HepG2 (cell line): Measurements from ENCODE around the gene PKP3. TPM values are rescaled to one million over a fixed set of nuclear protein-coding genes. Genes with fewer than 3 reads are reported as not detected.

Experiments
- ATAC-seq: fragments of 200-7000 bp; cut with Tn5 transposase; 3 replicates; pipeline ENCODE4 v1.9.1; 2020; ENCODE audit warnings: mild to moderate bottlenecking, moderate library complexity
- BruUV-seq: library from RNA; stranded (reverse); fragments of 400-500 nt; replicated peaks from 2 replicates; lab custom pipeline; 2021; lab: Mats Ljungman, UMichigan
- CTCF ChIA-PET: fragments of 300-600 bp; formaldehyde crosslinking; extraction: SDS; loops from one replicate; lab custom pipeline; 2021; ENCODE audit warnings: low total read pairs, inconsistent platforms, low intra/inter-chr PET ratio; lab: Yijun Ruan, JAX
- POLR2A ChIA-PET: fragments of 350-600 bp; sonication (Branson Sonifier 250); formaldehyde crosslinking; loops from one replicate; lab custom pipeline; 2020; ENCODE audit warnings: antibody characterized with exemption, inconsistent platforms; lab: Yijun Ruan, JAX
- DNase-seq: peaks from one replicate; pipeline ENCODE4 v3.0.0-alpha.2; 2015; ENCODE audit warnings: low spot score
- FAIRE-seq: peaks from 3 replicates; lab custom pipeline; 2011; peaks lifted over from hg19 to GRCh38; lab: Jason Lieb, UNC
- H2AFZ ChIP-seq: one replicate; pipeline ENCODE4 v1.6.1; 2011; ENCODE audit warnings: low read length, inconsistent platforms
- H3K27ac ChIP-seq: fragments of 300-600 bp; 3 replicates; pipeline ENCODE4 v1.8.0; 2011; ENCODE audit warnings: mixed run types, mild to moderate bottlenecking, mixed read lengths, low read length, inconsistent platforms; ENCODE audit not compliant: insufficient read depth; ENCODE audit errors: extremely low read length
- H3K27me3 ChIP-seq, 2 experiments: fragments of 200-600 bp in 1 of 2; 2 replicates in 1 of 2; 3 replicates in 1 of 2; pipeline versions ENCODE4 v1.6.0 to v1.8.0; 2011; ENCODE audit warnings: low read length in 2 of 2, mild to moderate bottlenecking in 2 of 2, moderate library complexity in 2 of 2, inconsistent platforms in 1 of 2; ENCODE audit not compliant: insufficient read depth in 2 of 2, control insufficient read depth in 1 of 2
- H3K36me3 ChIP-seq, 2 experiments: fragments of 200-600 bp in 1 of 2; replicated peaks in 1 of 2; 2 replicates in 1 of 2; 3 replicates in 1 of 2; pipeline versions ENCODE4 v1.5.1 to v1.8.0; 2011; ENCODE audit warnings: low read length in 2 of 2, inconsistent platforms in 1 of 2; ENCODE audit not compliant: insufficient read depth in 2 of 2, control insufficient read depth in 1 of 2
- H3K4me1 ChIP-seq: 2 replicates; pipeline ENCODE4 v1.5.1; 2012; ENCODE audit warnings: low read length, inconsistent platforms; ENCODE audit not compliant: insufficient read depth
- H3K4me2 ChIP-seq: 2 replicates; pipeline ENCODE4 v1.6.0; 2011; ENCODE audit warnings: low read depth, low read length, inconsistent platforms
- H3K4me3 ChIP-seq, 3 experiments: fragments of 200-600 bp in 1 of 3; sonication (generic), shearing (Covaris generic) in 1 of 3; replicated peaks in 1 of 3; 2 replicates each; pipeline ENCODE4 v1.5.1; 2011 to 2016; ENCODE audit warnings: low read length in 3 of 3, inconsistent platforms in 2 of 3, low read depth in 2 of 3, mild to moderate bottlenecking in 2 of 3, control low read depth in 1 of 3, mixed read lengths in 1 of 3; ENCODE audit not compliant: insufficient read depth in 1 of 3
- H3K79me2 ChIP-seq: one replicate; pipeline ENCODE4 v1.6.1; 2011; ENCODE audit warnings: low read length, inconsistent platforms; ENCODE audit not compliant: insufficient read depth
- H3K9ac ChIP-seq: 2 replicates; pipeline ENCODE4 v1.6.0; 2011; ENCODE audit warnings: mild to moderate bottlenecking, low read depth, low read length, inconsistent platforms; ENCODE audit not compliant: insufficient read depth
- H3K9me3 ChIP-seq: 2 replicates; pipeline ENCODE4 v1.5.1; 2012; ENCODE audit warnings: mild to moderate bottlenecking, low read length
- H4K20me1 ChIP-seq: 2 replicates; pipeline ENCODE4 v1.6.0; 2011; ENCODE audit warnings: inconsistent platforms, mild to moderate bottlenecking, low read length, moderate library complexity; ENCODE audit not compliant: insufficient read depth
- AGO2 ChIP-seq: fragments of 200-400 bp; formaldehyde crosslinking; optimal IDR thresholded peaks from 2 replicates; pipeline ENCODE3; 2017; ENCODE audit warnings: mild to moderate bottlenecking, low read depth, low read length, moderate library complexity
- ATF7-NPFF ChIP-seq: sonication (generic); formaldehyde crosslinking; IDR thresholded peaks from 2 replicates; pipeline ENCODE4 v1.8.1; 2023; ENCODE audit warnings: mild to moderate bottlenecking, low read depth, missing genetic modification reagents, moderate library complexity
- ZNF773 ChIP-seq: sonication (generic); formaldehyde crosslinking; IDR thresholded peaks from 2 replicates; pipeline ENCODE4 v1.4.0; 2020; ENCODE audit warnings: missing genetic modification reagents, borderline replicate concordance
- WGBS: methylation state at CpG from one replicate; pipeline ENCODE4 v1.1.6; 2017; ENCODE audit warnings: low lambda C conversion rate; 5-methylcytosine and 5-hydroxymethylcytosine counted together
- in situ Hi-C: cut with HindIII; loops from 2 replicates; pipeline ENCODE4 v1.10.0; 2017; ENCODE audit warnings: low pct_unique_long_range_greater_than_20kb; ENCODE audit not compliant: extremely low pct_ligation_motif_present
- intact Hi-C: fragments of 100-400 bp; cut with micrococcal nuclease; formaldehyde crosslinking; loops from one replicate; pipeline ENCODE4 v1.10.0; 2022; ENCODE audit not compliant: unreplicated experiment
- polyA plus RNA-seq, 8 experiments: library from polyadenylated mRNA; depleted of rRNA in 3 of 8; stranded (reverse) in 7 of 8; unstranded in 1 of 8; fragments of >200 nt; fragmentation: Illumina TruSeq in 4 of 8; extraction: Trizol in 4 of 8; gene quantifications; 2 replicates each; pipeline versions ENCODE4 v1.2.1 to v1.2.3, GENCODE V29; 2011 to 2016; ENCODE audit warnings: low read depth in 4 of 8, missing spikeins in 1 of 8, mixed read lengths in 1 of 8; ENCODE audit not compliant: insufficient read depth in 1 of 8
- total RNA-seq, 5 experiments: library from RNA; depleted of rRNA; stranded (reverse); fragments of >200 nt; fragmentation: Illumina TruSeq; extraction: Trizol; gene quantifications; 2 replicates each; pipeline ENCODE4 v1.2.3, GENCODE V29; 2016; ENCODE audit warnings: low read depth in 1 of 5
- TF ChIP-seq, protein P1 (sequence below): sonication (generic); formaldehyde crosslinking; IDR thresholded peaks from 2 replicates; pipeline ENCODE4 v1.4.0; 2020; ENCODE audit warnings: missing genetic modification reagents

PKP3 gene
- total and polyA plus RNA-seq, 2 of the 13 experiments (the other 11 are each of a cell fraction or from before 2014, with no cell fraction given) = 18.0 to 28.7 TPM

DNA sequence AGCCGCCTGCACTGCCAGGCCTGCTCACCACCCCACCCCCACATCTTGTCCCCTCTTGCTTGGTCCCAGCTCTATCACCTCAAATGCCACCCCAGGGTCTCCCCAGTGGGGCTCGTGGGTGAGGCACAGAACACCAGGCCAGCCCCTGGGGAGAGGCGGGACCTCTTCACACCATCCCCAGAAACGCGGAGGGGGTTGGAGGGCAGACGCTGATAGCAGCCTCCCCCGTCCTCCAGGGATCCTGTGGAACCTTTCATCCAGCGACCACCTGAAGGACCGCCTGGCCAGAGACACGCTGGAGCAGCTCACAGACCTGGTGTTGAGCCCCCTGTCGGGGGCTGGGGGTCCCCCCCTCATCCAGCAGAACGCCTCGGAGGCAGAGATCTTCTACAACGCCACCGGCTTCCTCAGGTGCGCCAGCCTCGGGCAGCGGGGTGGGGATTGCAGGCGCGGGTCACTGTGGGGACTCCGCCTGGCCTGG is 5.8 kb downstream of the PKP3 start:
- BruUV-seq = no TSS peak
- Histone ChIP-seq H3K27me3 (no peaks in the 10 kb centered on the region), H3K4me2 (no peak overlapping the region), H3K79me2 (peaks cover 6% of the 10 kb centered on the region), H3K9ac (no peak overlapping the region), H3K27ac (no peak overlapping the region), H3K36me3 (peaks cover 5 to 24% of the 10 kb centered on the region in 2 experiments; a peak in 3 of 5 replicates), H2AFZ (no peak overlapping the region), H3K4me1 (peaks cover 29% of the 10 kb centered on the region), H4K20me1 (no peaks in the 10 kb centered on the region), H3K9me3 (no peaks in the 10 kb centered on the region), H3K4me3 (no peak overlapping the region)
- FAIRE-seq (no peak), ATAC-seq (no peak), DNase-seq (no peak)
- TF ChIP-seq, protein P1, sequence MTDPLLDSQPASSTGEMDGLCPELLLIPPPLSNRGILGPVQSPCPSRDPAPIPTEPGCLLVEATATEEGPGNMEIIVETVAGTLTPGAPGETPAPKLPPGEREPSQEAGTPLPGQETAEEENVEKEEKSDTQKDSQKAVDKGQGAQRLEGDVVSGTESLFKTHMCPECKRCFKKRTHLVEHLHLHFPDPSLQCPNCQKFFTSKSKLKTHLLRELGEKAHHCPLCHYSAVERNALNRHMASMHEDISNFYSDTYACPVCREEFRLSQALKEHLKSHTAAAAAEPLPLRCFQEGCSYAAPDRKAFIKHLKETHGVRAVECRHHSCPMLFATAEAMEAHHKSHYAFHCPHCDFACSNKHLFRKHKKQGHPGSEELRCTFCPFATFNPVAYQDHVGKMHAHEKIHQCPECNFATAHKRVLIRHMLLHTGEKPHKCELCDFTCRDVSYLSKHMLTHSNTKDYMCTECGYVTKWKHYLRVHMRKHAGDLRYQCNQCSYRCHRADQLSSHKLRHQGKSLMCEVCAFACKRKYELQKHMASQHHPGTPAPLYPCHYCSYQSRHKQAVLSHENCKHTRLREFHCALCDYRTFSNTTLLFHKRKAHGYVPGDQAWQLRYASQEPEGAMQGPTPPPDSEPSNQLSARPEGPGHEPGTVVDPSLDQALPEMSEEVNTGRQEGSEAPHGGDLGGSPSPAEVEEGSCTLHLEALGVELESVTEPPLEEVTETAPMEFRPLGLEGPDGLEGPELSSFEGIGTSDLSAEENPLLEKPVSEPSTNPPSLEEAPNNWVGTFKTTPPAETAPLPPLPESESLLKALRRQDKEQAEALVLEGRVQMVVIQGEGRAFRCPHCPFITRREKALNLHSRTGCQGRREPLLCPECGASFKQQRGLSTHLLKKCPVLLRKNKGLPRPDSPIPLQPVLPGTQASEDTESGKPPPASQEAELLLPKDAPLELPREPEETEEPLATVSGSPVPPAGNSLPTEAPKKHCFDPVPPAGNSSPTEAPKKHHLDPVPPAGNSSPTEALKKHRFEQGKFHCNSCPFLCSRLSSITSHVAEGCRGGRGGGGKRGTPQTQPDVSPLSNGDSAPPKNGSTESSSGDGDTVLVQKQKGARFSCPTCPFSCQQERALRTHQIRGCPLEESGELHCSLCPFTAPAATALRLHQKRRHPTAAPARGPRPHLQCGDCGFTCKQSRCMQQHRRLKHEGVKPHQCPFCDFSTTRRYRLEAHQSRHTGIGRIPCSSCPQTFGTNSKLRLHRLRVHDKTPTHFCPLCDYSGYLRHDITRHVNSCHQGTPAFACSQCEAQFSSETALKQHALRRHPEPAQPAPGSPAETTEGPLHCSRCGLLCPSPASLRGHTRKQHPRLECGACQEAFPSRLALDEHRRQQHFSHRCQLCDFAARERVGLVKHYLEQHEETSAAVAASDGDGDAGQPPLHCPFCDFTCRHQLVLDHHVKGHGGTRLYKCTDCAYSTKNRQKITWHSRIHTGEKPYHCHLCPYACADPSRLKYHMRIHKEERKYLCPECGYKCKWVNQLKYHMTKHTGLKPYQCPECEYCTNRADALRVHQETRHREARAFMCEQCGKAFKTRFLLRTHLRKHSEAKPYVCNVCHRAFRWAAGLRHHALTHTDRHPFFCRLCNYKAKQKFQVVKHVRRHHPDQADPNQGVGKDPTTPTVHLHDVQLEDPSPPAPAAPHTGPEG (CRISPR knock-in tag) = no peak
- TF ChIP-seq ZNF773 (CRISPR knock-in tag) = no peak
- no peak for TF ChIP-seq ATF7-NPFF
- peak; percentile 38 for TF ChIP-seq AGO2
- 97% methylated on average over 15 of the region's 21 CpGs for WGBS
- in situ Hi-C loops (no loop called here), intact Hi-C loops (no loop called here)
- ChIA-PET CTCF (no interaction called here), POLR2A (no interaction called here)
